Heart left ventricle (tissue), 16 donors: ENCODE measurements around the gene MED8. TPM values are rescaled to one million over a fixed set of nuclear protein-coding genes. Genes with fewer than 3 reads are reported as not detected.
A peak's percentile ranks its signal among the peaks of the same experiment; 100 is the strongest.
"Not testable (repeated sequence)": the region's sequence is repeated elsewhere in the genome, so short reads cannot be mapped to it uniquely, and the experiment has no call there.

Source experiments
- ATAC-seq, 4 donors: fragments of 200-7000 bp; cut with Tn5 transposase; one replicate each; pipeline ENCODE4 v1.9.1; 2020 to 2022; ENCODE audit warnings: moderate library complexity in 4 of 4, mild to moderate bottlenecking in 3 of 4, moderate number of reproducible peaks in 1 of 4
- DNase-seq, 5 donors: peaks; one replicate each; pipeline ENCODE4 v3.0.0-alpha.2; 2020
- H3K27ac ChIP-seq, 12 donors: fragments of 200-600 bp; sonication (generic) in 4 of 12; one replicate each; pipeline versions ENCODE4 v1.5.0 to v1.8.0; 2016 to 2022; ENCODE audit warnings: mild to moderate bottlenecking in 2 of 12
- H3K27me3 ChIP-seq, 9 donors: fragments of 200-600 bp; sonication (generic) in 2 of 9; one replicate each; pipeline versions ENCODE4 v1.5.1 to v1.8.0; 2016 to 2022; ENCODE audit warnings: mild to moderate bottlenecking in 3 of 9
- H3K36me3 ChIP-seq, 9 donors: fragments of 200-600 bp; sonication (generic) in 2 of 9; one replicate each; pipeline versions ENCODE4 v1.5.0 to v1.8.0; 2018 to 2022; ENCODE audit warnings: mild to moderate bottlenecking in 2 of 9
- H3K4me1 ChIP-seq, 12 donors: fragments of 200-600 bp; sonication (generic) in 4 of 12; one replicate each; pipeline versions ENCODE4 v1.5.0 to v1.8.0; 2016 to 2022; ENCODE audit warnings: mild to moderate bottlenecking in 3 of 12
- H3K4me3 ChIP-seq, 12 donors: fragments of 200-600 bp; sonication (generic) in 4 of 12; one replicate each; pipeline versions ENCODE4 v1.5.0 to v1.8.0; 2017 to 2022; ENCODE audit warnings: mild to moderate bottlenecking in 9 of 12, moderate library complexity in 4 of 12
- H3K9me3 ChIP-seq, 12 donors: fragments of 200-600 bp; sonication (generic) in 4 of 12; one replicate each; pipeline versions ENCODE4 v1.5.0 to v1.8.0; 2016 to 2022; ENCODE audit warnings: mild to moderate bottlenecking in 1 of 12
- POLR2A ChIP-seq, 2 donors: fragments of 450-650 bp; IDR thresholded peaks; one replicate each; pipeline ENCODE4 v1.6.1; 2017; ENCODE audit warnings: antibody characterized with exemption in 2 of 2, mild to moderate bottlenecking in 2 of 2, moderate library complexity in 2 of 2
- WGBS, 4 donors: extraction: QIAGEN DNeasy Blood & Tissue Kit in 2 of 4; methylation state at CpG; one replicate each; pipeline versions ENCODE4 v1.1.5 to v1.1.7; 2013 to 2018; 5-methylcytosine and 5-hydroxymethylcytosine counted together
- intact Hi-C, 10 donors: fragments of 100-400 bp; cut with DNase I; formaldehyde crosslinking; loops; one replicate each; pipeline versions ENCODE4 v1.11.1 to v1.14.2; 2022
- polyA plus RNA-seq, 2 donors: library from polyadenylated mRNA; stranded (reverse); fragments of 200-250 nt; gene quantifications; one replicate each; pipeline ENCODE4 v1.2.3, GENCODE V29; 2013
- total RNA-seq, 9 donors: library from RNA; depleted of rRNA in 2 of 9; stranded (reverse); fragments of >200 nt in 2 of 9; fragmentation: NEBNext Ultra II Directional in 3 of 9; extraction: Animal tissue kit (Norgen Biotek cat#: 25700) in 3 of 9; gene quantifications; one replicate each; pipeline versions ENCODE4 v1.1.0 to v1.2.4, GENCODE V29; 2016 to 2023
- TF ChIP-seq, protein P1 (sequence below), 12 donors: fragments of 200-600 bp; sonication (generic) in 4 of 12; IDR thresholded peaks; one replicate each; pipeline versions ENCODE4 v1.5.0 to v1.8.0; 2018 to 2022; ENCODE audit warnings: antibody characterized with exemption in 12 of 12, mild to moderate bottlenecking in 5 of 12
- donor health status: ischemic (EF 13 %, LVEDD 7.1; RV severe dilation, severe dysfunction).
- donor health status: healthy with polysubstance abuse.
- donor health status: DM: no; HTN: yes; CAD: no.
- donor health status: DM: no; HTN: no; CAD: no.
- donor health status: ischemic (EF 25% LVEDD 6.9; RV normal size, moderate dysfunction).
- donor health status: ischemic (EF 25% LVEDD 5.7; RV mildly dilated, moderate dysfunction).
- donor health status: healthy.
- donor health status: DM: yes; HTN: yes; CAD: no.
- donor health status: ischemic (EF 35%, LVEDD 5.7; RV mildly dilated, moderate dysfunction).
- donor health status: nonischemic (EF 11% LVEDD 7.7; RV severe dilation, severe dysfunction).
- donor health status: DM: yes; HTN: yes; CAD: no.
- donor health status: PGD.
- donor health status: ischemic (EF 29% LVEDD 5.4; RV normal size, mild dysfunction).
- donor health status: nonischemic (EF 23%, LVEDD 6.1; RV moderate dilation, normal function).

Gene MED8
- total and polyA plus RNA-seq, 11 donors, result 11.7 to 31.4 (median 16.9) TPM

DNA sequence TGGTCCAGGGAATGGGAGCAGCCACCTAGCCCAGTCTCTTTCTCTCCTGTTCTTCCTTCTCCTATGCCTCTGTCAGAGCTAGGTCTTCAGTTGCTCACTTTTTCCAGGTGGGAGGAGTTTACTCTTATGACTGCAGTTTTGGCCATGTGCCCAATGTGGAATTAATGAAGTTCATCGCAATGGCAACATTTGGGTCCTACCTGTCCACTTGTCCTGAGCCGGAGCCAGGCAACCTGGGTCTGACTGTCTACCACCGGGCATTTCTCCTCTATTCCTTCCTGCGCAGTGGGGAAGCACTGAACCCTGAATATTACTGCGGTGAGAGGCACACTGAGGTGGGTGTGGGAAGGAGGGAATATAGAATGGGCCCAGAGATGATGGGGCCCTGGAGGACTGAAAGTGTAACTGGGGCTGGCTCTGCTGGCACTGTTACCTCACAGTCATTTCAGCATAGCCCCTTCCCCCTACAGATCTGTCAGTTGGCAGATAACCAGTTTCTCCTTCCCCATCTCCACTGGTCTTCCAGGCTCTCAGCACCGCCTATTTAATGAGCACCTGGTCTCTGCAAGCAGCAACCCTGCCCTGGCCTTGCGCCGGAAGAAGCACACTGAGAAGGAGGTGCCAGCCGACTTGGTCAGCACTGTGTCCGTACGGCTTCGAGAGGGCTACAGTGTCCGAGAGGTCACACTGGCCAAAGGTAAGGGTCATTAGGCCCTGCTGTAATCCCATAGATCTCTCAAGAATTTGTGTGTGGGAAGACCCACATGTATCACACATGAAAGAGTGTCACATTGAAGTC, 30.2 kb upstream of the MED8 start:
- WGBS, 4 donors, result 95 to 97% (median 95%) methylated on average over 13 of the region's 13 CpGs
- Histone ChIP-seq H3K9me3 (no peaks in the 10 kb centered on the region), H3K4me3 (no peak overlapping the region), H3K27ac (no peak overlapping the region), H3K36me3 (peaks cover 2 to 97% (median 88%) of the 10 kb centered on the region in 9 donors), H3K27me3 (no peaks in the 10 kb centered on the region), H3K4me1 (peaks cover 0 to 7% (median 0%) of the 10 kb centered on the region in 12 donors)
- DNase-seq (no peak), ATAC-seq (no peak)
- intact Hi-C loops, result loop anchor here in 4 of 10 donors (2.0 to 5.0 kb wide), 3 partner anchors 183 to 193 kb away; no protein-coding TSS in a partner anchor
- no peak for TF ChIP-seq POLR2A (IDR thresholded peaks at IDR 0.05)
- TF ChIP-seq, protein P1, sequence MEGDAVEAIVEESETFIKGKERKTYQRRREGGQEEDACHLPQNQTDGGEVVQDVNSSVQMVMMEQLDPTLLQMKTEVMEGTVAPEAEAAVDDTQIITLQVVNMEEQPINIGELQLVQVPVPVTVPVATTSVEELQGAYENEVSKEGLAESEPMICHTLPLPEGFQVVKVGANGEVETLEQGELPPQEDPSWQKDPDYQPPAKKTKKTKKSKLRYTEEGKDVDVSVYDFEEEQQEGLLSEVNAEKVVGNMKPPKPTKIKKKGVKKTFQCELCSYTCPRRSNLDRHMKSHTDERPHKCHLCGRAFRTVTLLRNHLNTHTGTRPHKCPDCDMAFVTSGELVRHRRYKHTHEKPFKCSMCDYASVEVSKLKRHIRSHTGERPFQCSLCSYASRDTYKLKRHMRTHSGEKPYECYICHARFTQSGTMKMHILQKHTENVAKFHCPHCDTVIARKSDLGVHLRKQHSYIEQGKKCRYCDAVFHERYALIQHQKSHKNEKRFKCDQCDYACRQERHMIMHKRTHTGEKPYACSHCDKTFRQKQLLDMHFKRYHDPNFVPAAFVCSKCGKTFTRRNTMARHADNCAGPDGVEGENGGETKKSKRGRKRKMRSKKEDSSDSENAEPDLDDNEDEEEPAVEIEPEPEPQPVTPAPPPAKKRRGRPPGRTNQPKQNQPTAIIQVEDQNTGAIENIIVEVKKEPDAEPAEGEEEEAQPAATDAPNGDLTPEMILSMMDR (IDR thresholded peaks at IDR 0.05), result no peak

DNA sequence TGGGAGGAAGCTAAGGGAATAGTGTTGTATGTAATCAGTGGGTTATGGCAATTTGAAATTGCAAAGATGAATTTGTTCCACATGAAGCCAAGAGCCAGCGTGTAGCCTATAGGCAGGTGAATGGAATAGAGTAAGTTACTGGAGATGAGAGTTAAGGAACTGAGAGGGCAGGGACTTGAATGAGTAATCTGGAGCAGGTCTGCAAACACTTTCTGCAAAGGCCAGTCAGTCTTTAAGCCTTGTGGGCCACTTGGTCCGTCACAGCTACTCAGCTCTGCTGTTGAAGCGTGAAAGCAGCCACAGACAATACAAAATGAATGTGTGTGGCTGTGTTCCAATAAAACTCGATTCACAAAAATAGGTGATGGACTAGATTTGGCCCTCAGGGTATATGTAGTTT, 29.3 kb upstream of the MED8 start:
- TF ChIP-seq POLR2A (IDR thresholded peaks at IDR 0.05), result no peak
- TF ChIP-seq, protein P1 (IDR thresholded peaks at IDR 0.05), result no peak
- Histone ChIP-seq H3K36me3 (peaks cover 2 to 89% (median 79%) of the 10 kb centered on the region in 9 donors), H3K4me1 (peaks cover 0 to 7% (median 0%) of the 10 kb centered on the region in 12 donors), H3K27me3 (no peaks in the 10 kb centered on the region), H3K4me3 (no peak overlapping the region), H3K9me3 (no peaks in the 10 kb centered on the region), H3K27ac (no peak overlapping the region)
- DNase-seq (no peak), ATAC-seq (no peak)
- 84 to 93% (median 89%) methylated on average over 4 of the region's 4 CpGs for WGBS, 4 donors
- intact Hi-C loops, result loop anchor here in 4 of 10 donors (2.0 to 5.0 kb wide), 3 partner anchors 182 to 192 kb away; no protein-coding TSS in a partner anchor

GRCh38 chr1:43415901-43416300, 26.3 kb upstream of the MED8 start:
- Histone ChIP-seq H3K27ac (peak overlapping the region in 4 of 12 donors; percentile 0 to 46 (median 29)), H3K9me3 (no peaks in the 10 kb centered on the region), H3K4me1 (peaks cover 0 to 7% (median 0%) of the 10 kb centered on the region in 12 donors), H3K27me3 (no peaks in the 10 kb centered on the region), H3K4me3 (no peak overlapping the region), H3K36me3 (peaks cover 2 to 73% (median 60%) of the 10 kb centered on the region in 9 donors)
- intact Hi-C loops, result loop anchor here in 6 of 10 donors (1.0 to 5.0 kb wide), 5 partner anchors 177 to 189 kb away; no protein-coding TSS in a partner anchor
- DNase-seq (no peak), ATAC-seq (peak in 2 of 4 donors; percentile 33 to 46)
- no peak for TF ChIP-seq POLR2A (IDR thresholded peaks at IDR 0.05)
- TF ChIP-seq, protein P1 (IDR thresholded peaks at IDR 0.05), result no peak
- WGBS, 4 donors, result 55 to 74% (median 59%) methylated on average over 5 of the region's 5 CpGs

GRCh38 chr1:43414634-43415223, 25.1 kb upstream of the MED8 start:
- Histone ChIP-seq H3K9me3 (no peaks in the 10 kb centered on the region), H3K27me3 (no peaks in the 10 kb centered on the region), H3K4me1 (peaks cover 0 to 7% (median 0%) of the 10 kb centered on the region in 12 donors), H3K27ac (no peak overlapping the region), H3K36me3 (peaks cover 0 to 73% (median 56%) of the 10 kb centered on the region in 9 donors), H3K4me3 (no peak overlapping the region)
- TF ChIP-seq, protein P1 (IDR thresholded peaks at IDR 0.05), result peak; percentile 52 to 74 (median 64)
- TF ChIP-seq POLR2A (IDR thresholded peaks at IDR 0.05), result no peak
- 73 to 81% (median 80%) methylated on average over 5 of the region's 5 CpGs for WGBS, 4 donors
- peak; percentile 77 to 86 (median 78) for ATAC-seq
- intact Hi-C loops, result loop anchor here in 8 of 10 donors (1.0 to 5.0 kb wide), 6 partner anchors 176 to 188 kb away; no protein-coding TSS in a partner anchor
- DNase-seq, result peak in 2 of 5 donors; percentile 36 to 44

GRCh38 chr1:43413426-43413825, 23.8 kb upstream of the MED8 start:
- H3K9me3 ChIP-seq, H3K4me3 ChIP-seq, DNase-seq, H3K4me1 ChIP-seq, H3K27me3 ChIP-seq, H3K27ac ChIP-seq, ATAC-seq, intact Hi-C loops: not testable (repeated sequence)
- peaks cover 2 to 73% (median 53%) of the 10 kb centered on the region in 9 donors for H3K36me3 ChIP-seq
- 96 to 100% (median 98%) methylated on average over 1 of the region's 1 CpG for WGBS, 4 donors
